GM21825 (cell line): Measurements from ENCODE around the gene ZNF268.
"Not testable (repeated sequence)": the region's sequence is repeated elsewhere in the genome, so short reads cannot be mapped to it uniquely, and the experiment has no call there.

Experiments
- ATAC-seq: cut with Tn5 transposase; IDR thresholded peaks from one replicate; pipeline ENCODE4 v1.9.1; 2021; ENCODE audit warnings: mild to moderate bottlenecking, moderate library complexity; ENCODE audit not compliant: unreplicated experiment

ZNF268 gene

GRCh38 chr12:133226690-133227089 lies 45.4 kb downstream of the ZNF268 start:
- no peak for ATAC-seq

DNA sequence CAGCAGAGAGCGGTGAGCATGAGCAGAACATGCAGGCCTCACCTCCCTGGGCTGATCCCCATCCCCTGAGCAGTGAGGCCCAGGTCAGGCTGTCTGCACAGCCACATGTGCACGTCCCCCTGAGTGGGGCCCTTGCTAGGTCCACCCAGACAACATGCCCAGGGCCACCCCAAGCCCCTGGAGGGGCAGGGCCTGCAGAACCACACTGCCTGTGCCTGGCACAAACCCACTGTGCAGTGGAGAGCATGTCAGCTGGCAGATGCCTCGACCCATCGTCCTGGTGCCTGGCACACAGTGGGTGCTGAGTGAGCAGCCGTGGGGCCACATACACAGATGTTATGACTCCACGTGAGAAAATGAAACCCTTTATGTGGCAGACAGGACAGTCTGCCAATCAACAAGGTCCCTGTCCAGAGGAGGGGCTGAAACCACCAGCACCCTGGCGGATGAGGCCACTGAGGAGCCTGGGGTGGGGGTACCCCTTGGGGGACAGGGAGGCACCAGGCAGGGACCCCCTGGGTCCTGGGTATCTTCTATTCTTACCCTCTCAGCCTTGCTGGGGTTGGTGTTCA lies 46.1 kb downstream of the ZNF268 start:
- ATAC-seq, result no peak

GRCh38 chr12:133231001-133231400 lies 49.7 kb downstream of the ZNF268 start:
- ATAC-seq, result no peak

DNA sequence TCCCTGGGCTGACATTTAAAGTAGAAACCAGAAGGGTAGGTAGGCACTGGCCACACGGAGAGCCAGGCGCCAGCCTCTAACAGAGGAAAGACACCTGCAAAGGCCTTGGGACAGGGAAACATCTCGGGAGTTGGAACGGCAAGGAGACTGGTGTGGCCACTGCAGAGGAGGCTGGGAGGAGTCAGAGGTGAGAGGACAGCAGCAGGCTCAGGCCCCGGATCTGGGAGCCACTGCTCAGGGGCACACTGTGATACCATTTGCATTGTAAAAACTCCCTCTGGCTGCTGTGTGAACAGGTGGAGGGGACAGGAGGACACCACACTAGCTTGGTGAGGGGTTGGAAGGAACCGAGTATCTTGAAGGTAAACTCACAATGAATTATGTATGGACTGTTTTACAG lies 51.7 kb downstream of the ZNF268 start:
- ATAC-seq, result no peak

DNA sequence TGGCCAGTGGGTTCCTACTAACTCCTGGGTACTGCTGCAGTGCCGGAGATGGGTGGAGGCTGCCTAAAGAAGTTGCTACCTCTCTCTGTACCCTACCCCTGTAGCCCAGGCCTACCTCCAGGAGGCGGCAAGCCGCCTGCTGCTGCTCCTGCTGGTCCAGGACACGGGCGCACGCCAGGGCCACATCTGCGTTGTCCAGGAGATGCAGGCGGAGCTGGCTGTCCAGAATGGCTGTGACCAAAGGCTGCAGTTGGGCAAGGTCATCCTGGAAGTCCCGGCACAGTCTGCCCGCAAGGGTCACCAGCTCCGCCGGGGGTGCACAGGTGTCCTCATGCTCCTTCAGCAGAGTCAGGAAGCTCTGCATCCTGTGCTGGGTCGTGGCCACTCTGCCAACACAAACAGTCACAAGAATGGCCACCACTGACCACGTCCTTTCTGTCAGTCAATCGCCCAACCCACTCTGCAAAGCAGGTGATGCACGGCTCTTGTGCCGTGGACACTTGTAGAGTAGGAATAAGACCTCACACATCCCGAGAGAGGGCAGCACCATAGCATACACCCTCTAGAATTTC lies 52.8 kb downstream of the ZNF268 start:
- ATAC-seq, result no peak

GRCh38 chr12:133234971-133235370 lies 53.7 kb downstream of the ZNF268 start:
- ATAC-seq, result no peak

DNA sequence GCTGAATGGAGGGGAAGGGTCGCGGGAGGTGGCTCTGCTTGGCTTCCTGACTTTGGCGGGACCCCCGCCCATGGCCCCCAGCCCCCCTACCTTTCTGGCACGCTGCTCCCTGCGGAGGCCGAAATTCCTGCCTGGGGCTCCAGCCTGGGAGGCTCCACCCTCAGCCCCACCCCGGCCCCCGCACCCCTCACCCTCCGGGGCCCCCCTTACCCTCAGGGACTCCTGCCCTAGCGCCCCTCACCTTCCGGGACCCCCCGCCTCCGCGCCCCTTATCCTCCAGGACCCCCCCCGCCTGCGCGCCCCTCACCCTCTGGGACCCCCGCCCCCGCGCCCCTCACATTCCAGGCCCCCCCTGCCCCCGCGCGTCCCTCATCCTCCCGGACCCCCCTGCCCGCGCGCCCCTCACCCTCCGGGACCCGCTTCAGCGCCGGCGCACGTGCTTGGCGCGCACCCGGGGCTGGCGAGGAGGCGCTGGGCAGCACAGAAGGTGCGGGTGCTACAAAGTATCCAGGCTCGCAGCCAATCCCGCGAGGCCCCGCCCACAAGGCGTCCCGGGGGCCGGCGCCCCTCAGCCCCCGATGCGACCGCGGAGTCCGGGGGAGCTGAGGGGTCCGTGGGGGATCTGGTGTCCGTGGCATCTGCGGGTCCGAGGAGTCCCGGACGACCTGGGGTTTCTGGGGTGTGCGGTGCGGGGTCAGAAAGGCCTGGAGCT lies 54.3 kb downstream of the ZNF268 start, which contains the start of gene ANHX:
Gene ANHX, minus strand, starts transcription at position 477 of the 712 bp plus-strand sequence. CDS start 1,521 bp downstream, outside the sequence.
- no peak for ATAC-seq

DNA sequence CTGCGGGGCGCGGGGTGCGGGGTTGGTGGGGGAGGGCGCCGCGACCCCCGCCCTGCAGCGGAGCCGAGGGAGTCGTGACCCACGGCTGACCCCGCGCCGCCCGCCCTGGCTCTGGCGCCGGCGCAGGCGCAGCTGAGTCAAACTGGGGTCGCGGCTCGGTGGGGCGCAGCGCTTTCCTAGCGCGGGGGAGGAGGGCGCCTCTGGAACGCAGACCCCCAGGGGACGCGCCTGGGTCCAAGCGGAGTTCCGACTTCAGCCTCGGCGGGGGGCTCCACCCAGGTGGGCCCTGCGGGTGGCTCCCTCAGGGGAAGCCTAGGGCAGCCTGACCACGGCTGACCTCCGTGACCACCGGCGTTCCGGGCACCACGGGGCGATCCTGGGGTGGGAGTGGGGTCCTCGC lies 54.8 kb downstream of the ZNF268 start:
- no peak for ATAC-seq

DNA sequence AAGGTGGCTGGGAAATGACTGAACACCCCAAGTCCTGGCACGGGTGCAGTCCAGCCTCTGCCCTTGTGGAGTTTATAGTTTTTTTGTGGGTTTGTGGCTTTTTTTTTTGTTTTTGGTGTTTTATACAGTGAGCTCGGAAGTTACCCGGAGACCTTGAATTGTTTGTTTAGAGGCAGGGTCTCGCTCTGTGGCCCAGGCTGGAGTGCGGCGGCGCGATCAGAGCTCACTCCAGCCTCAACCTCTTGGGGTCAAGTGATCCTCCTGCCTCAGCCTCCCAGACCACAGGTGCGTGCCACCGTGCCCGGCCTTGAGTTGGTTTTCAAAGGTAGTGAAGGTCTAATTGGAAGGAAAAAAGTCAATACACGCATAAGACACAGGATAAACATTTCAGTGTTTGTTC lies 55.3 kb downstream of the ZNF268 start:
- no peak for ATAC-seq

GRCh38 chr12:133251732-133252131 lies 70.4 kb downstream of the ZNF268 start:
- no peak for ATAC-seq

- not testable (repeated sequence) for ATAC-seq
Measured at GRCh38 chr12:133255833-133256232, 74.5 kb downstream of the ZNF268 start.

- ATAC-seq, result no peak
Measured at GRCh38 chr12:133256321-133256720, 75.0 kb downstream of the ZNF268 start.

- no peak for ATAC-seq
Measured at GRCh38 chr12:133264173-133264572, 82.9 kb downstream of the ZNF268 start.
